A172 (cell line): ENCODE measurements around the gene ABAT. TPM values are rescaled to one million over a fixed set of nuclear protein-coding genes. Genes with fewer than 3 reads are reported as not detected.
"Not testable (repeated sequence)": the region's sequence is repeated elsewhere in the genome, so short reads cannot be mapped to it uniquely, and the experiment has no call there.

Experiments
- DNase-seq: peaks from one replicate; pipeline ENCODE4 v3.0.0-alpha.2; 2015; ENCODE audit warnings: low spot score
- total RNA-seq: library from RNA; depleted of rRNA; stranded (reverse); fragments of >200 nt; shearing (Covaris generic); gene quantifications from 2 replicates; pipeline ENCODE4 v1.2.3, GENCODE V29; 2014

The ABAT gene
- total RNA-seq, 1 experiment from 2014 or later: 0.05 TPM

DNA sequence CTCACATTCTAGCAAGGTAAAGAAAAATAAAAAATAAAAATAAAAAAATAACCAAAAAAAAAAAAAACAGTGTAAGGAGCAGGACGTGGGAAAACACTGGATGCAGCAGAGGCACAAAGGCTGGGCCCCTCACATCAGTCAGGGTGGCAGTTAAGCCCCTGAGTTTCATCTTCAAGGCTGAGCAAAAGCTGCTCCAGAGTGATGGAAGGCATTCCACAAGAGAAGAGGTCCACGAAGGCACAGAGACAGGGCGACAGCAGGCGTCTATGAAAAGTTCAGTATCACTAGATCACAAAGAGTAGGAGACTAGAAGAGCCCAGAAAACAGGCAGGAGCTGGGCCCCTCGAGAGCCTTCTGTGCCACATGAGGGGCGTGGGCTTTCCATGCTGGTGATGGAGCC lies 111.0 kb downstream of the ABAT start:
- DNase-seq: no peak

- DNase-seq: not testable (repeated sequence)
Measured at GRCh38 chr16:8786316-8786715, 111.9 kb downstream of the ABAT start.

GRCh38 chr16:8788578-8789172 lies 114.3 kb downstream of the ABAT start:
- no peak for DNase-seq

DNA sequence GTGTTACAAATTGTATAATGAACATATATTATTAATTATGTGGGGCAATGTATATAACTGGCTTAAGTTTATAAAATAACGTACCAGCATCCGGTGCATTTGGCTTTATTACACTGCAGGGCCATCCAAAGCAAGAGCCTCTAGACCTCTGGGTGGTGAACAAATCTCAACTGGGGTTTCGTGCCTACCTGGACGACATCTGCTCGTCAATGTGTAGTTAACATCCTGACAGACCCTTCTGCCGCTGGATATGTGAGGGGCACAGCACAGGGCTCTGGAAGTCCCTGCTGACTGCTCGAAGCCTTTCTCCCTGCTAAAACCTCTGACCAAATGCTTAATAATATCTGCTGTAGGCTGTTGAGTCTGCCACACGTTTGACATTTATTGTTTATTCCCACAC lies 120.7 kb downstream of the ABAT start:
- DNase-seq: no peak

DNA sequence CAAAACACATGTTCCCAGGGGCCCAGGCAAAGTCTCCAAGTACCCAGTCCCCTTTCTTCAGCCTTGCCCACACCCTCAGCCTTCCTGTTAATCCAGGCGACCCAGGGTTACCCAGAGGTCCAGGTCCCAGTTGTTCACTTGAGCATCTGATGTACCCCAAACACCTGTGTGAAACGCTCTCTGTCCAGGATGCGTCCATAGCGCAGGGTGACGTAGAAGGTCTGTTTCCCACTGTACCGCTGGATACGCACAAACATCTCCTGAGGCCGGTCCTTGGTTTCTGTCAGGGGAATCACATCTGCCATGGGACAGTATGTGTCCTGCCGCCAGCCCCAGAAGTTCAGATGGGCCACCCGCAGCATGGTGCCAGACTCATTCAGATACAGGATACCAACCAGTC lies 121.4 kb downstream of the ABAT start:
- no peak for DNase-seq

DNA sequence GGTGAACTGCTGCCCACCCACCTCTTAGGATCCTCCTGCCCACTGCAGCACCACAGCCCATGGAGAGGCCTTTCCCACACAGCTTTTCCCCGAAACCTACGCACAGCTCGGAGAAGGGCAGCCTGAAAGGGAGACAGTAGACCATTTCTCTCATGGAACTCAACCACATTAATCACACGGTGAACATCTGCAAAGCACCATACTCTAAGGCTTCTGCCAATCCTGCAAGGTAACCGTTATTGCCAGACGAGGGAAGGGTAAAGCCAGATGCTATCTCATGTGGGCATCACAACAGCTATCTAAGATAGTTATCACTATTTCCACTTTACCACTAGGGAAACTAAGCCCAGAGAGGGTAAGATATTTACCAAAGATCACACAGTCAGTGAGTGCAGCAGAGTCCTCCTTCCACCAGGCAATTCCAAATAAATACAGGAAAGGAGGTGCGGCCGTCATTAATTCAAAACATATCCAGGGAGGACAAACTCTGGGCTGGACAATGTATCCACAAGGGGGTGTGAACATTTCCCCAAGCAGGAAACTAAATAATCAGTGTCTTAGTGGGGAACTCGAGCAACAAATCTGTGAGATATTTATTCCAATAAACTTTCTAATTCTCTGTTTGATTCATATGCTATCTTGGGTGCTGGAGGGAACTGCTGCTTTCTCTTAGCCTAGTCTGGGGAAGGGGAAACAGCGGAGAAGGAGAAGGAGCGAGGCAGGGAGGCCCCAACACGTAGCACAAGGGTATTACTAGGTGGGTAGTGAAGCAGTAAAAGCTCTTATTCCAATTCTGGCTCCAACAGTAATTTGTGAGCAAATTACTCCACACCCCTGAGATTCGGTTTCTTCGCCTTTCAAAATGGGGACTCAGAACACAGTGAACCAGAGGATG lies 122.3 kb downstream of the ABAT start:
- no peak for DNase-seq

DNA sequence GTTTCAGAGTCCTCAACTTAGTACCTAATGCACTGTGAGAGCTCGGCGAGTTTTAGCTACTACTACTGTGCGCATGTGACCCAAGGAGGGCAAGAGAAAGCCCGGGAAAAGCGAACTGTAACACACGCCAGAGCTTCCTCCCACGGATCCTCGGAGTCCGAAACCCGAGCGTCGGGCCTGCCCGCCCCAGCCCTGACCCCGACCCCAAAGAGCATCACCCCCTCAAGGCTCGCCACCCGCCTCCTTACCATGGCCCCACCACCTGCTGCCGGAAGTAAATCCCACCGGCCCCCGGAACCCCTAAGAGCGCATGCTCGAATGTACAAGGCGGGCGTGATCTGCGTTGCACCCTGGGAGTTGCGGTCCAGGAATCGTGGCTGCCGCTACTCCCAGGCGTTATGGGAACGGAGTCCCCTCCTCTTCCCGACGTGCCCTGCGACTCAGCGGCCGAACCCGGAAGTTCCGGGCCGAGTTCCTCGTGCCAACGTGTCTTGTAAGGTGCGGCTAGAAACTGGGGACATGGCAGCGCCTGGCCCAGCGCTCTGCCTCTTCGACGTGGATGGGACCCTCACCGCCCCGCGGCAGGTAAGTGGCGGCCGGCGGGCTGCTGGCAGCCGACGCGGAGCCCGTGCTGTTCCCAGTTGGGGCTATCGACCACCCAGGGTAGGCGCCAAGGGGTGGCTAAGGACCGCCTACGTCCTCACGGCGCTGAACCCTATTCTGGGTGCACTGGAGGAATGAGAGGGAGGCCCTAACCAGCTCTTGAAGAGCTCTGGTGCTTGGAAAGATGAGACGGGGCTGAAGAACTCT lies 123.2 kb downstream of the ABAT start, which contains the start of the genes PMM2 and TMEM186:
TSS of gene PMM2 (plus strand) at position 476 of the 810 bp plus-strand sequence. CDS start at position 520, 44 bp downstream.
TSS of gene TMEM186 (minus strand) at position 276 of the 810 bp plus-strand sequence. CDS start at position 251, 25 bp downstream.
- peak; percentile 94 for DNase-seq

DNA sequence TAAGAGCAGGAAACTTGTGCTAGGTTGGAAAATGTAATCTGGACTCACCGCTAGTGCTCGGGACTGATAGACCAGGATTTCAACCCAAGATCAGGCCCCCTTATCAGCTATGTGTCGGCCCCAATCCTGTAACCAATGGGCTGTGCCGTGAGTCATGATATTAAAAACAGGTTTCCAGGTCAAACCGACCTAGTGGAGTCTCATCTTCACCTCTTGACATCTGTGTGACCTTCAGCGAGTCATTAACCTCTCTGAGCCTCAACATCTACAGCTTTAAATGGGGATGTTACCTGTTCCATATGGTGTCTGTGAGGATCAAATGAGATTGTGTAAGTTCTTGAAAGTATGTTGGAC lies 123.7 kb downstream of the ABAT start:
- peak; percentile 37 for DNase-seq

- peak; percentile 15 for DNase-seq
Measured at GRCh38 chr16:8798535-8799157, 124.2 kb downstream of the ABAT start.

GRCh38 chr16:8801701-8802100 lies 127.3 kb downstream of the ABAT start:
- no peak for DNase-seq

DNA sequence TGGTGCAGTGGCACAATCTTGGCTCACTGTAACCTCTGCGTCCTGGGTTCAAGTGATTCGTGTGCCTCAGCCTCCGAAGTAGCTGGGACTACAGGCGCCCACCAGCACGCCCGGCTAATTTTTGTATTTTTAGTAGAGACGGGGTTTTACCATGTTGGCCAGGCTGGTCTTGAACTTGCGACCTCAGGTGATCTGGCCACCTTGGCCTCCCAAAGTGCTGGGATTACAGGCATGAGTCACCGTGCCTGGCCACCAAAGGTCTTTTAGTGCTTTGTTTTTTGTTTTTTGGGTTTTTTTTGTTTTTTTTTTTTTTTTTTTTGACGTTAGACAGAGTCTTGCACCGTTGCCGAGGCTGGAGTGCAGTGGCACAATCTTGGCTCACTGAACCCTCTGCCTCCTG lies 129.3 kb downstream of the ABAT start:
- DNase-seq: not testable (repeated sequence)

DNA sequence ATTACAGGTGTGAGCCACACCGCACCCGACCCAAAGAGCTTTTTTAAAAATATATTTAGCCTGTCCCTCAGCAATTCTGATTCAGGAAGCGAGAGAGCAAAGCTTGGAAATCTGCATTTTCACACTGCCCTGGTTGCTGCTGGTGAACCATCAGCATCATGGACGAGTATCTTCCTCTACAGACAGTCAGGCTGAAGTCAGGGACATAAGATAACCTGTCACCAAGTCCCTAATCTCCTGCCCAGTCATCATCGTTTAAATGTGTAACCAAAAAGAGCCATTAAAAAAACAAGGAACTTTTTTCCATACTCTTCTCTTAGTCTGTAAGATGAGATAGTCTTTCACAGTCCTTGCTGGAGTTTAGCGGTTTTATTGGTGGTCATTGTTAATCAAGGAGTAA lies 129.9 kb downstream of the ABAT start:
- no peak for DNase-seq

DNA sequence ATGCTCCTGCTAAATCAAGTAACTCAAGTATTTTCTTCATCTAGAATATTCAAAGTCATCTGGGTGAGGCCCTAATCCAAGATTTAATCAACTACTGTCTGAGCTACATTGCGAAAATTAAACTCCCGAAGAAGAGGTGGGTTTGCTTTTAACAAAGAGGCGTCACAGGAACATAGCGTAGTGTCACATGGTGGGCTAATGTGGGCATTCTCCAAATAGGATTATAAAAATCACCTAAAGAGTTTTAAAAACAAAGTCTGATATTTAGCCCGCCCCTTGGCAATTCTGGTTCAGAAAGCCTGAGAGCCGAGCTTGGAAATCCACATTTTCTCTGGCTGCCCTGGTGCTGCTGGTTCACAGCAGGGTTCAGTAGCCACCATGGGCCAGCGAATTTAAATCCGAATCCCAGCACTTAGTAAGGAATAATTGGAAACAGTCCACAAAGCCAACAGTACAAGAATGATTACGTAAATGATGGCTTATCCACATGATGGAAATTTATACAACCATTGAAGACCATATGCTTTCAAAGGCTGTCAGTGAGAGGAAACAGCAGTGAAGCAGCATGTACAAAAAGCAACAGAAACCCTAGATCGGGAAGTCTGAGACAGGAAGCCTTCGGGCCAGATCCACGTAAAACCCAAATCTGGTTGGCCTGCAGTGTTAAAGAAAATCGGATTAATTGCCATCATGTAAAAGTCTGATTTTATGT lies 132.0 kb downstream of the ABAT start:
- no peak for DNase-seq

- no peak for DNase-seq
Measured at GRCh38 chr16:8807189-8807588, 132.8 kb downstream of the ABAT start.

DNA sequence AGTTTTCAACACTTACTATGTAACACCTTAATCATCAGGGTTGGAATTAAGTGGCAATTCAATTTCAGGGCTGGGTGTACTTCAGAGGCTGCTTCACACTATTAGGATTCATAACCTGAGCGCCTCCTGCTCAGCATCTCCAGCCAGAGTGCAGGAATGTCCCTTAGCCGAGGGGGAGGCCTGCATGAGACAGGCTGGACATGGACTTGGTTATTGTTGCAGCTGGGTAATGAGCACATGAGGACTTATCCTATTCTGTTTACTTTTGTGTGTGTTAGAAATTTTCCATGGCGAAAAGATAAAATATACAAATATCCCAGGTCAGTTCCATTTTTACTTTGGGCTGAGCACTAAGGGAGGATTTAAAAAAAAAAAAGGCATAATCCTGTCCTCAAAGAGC lies 133.6 kb downstream of the ABAT start:
- no peak for DNase-seq

DNA sequence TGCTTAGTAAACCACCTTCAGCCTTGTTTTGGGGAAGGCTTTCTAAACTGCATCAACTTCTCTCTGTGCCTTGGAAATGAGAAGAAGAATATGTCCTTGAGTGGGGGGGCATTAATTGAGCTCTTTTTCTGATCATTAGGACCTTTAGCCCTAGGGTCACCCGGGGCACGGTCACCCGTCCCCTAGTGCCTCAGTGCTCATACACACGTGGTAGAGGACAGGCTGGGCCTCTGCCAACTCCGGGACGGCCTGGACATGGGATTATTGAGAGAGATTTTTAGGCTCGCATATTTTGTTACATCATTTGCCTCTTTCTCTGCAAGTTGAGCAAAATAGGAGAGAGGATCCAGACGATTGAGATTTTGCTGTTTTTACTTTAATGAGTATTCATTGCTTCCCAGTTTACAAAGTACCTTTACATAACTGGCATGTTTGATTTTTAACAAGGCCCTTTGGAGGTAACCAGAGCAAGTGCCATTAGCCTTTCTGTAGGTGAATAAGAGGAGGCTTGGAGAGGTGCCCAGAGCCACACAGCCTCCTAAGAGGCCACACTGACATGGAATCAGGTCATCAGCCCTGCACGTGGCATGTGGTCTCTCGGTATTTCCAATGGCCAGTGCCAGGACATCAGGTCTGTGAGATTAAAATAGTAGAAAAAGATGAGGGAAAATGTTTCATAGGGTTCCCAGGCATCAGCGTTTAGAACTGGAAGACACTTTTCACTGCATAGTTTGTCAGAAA lies 134.4 kb downstream of the ABAT start:
- no peak for DNase-seq

DNA sequence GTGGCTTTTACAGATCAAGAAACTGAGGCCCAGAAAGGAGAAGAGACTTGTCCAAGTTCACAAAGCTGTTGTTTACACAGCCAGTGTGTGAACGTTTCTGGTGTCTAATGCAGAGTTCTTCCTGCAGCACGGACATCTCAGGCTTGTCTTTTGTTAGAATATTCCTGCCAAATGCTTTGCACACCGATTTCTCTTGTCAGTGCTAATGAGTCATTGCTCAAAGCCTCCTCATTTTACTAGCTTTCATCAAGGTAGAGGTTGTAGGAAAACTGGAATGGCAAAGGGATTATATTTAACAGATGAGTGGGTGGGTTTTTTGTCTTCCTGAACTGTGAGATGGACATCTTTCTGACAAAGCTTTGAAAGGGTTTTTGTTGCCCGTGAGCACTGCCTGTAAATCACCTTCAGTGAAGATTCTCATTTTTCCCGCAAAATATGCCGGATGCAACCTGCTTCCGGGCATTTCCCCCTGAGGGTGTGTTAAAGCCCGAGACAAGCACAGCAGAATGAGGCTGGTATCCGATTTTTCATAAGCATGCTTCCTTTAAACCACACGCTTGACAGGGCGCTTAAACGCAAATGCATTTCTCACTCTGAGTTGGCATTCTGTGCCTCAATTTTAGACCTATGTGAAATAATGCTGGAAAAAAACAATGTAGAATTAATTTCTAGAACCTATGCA lies 137.9 kb downstream of the ABAT start:
- DNase-seq: no peak

DNA sequence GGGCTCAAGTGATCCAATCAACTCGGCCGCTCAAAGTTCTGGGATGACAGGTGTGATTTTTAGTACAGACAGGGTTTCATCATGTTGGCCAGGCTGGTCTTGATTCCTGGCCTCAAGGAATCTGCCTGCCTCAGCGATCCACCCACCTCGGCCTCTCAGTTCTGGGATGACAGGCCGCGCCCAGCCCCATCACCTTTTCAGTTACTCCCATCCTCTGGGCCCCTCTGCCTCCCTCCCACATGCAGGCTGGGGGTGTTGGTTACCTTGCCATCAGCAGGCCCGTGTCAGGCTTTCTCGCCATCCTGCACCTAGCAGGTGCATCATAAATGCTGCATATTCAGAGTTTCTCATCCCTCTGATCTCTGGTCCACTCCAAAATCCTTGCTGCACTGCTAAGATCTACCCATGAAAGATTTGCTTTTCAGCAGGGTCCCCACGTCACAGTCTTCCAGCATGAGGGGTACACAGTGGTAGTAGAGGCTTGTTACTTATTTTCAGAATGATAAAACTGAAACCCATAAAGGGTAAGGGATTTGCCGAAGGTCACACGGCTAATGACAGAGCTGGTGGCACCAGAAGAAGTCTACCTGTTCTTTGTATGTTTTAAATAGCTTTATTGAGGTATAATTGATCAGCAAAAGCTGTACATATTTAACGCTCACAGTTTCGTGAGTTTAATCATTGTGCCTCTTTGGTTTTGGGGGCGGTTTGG lies 139.8 kb downstream of the ABAT start:
- no peak for DNase-seq

DNA sequence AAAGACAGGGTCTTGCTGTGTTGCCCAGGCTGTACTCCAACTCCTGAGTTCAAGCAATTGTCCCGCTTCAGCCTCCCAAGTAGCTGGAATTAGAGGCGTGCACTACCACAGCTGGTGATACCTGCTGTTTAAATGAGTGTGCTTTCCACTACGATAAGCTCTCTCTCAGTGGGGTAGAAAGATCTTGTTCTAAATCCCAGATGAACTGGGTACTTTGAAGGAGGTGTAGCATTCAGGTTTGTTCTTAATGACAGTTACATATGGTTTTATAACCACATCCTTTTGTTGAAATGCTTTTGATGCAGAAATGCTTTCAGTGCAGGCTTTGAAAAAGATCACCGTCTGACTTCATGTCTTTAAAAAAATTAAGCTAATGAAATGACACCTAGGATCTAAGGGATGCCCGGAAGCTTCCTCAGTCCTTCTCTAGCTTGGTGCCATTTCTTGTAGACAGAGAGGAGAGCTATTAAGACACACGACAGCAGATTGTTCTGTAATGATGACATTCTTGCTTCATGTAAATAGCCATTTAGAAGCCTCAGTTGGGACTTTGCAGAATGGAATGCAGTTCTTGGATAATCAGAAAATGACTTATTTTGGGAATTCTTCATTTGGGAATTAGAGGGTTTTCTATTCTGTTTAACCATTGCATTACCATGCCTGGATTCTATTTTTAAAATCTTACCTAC lies 142.7 kb downstream of the ABAT start:
- DNase-seq: no peak
